A549 (cell line): ENCODE measurements around the gene ACOT7. TPM values are rescaled to one million over a fixed set of nuclear protein-coding genes. Genes with fewer than 3 reads are reported as not detected.

Source experiments
- ATAC-seq, 2 experiments: fragments of 200-7000 bp in 1 of 2; fragments of >200 bp in 1 of 2; cut with Nextera tagmentation in 1 of 2; cut with Tn5 transposase in 1 of 2; 3 replicates each; pipeline versions ENCODE4 v1.8.0 to v1.9.1; 2018 to 2020; ENCODE audit warnings: mild to moderate bottlenecking in 1 of 2, moderate library complexity in 1 of 2
- CTCF ChIA-PET: fragments of 300-600 bp; sonication (Branson Sonifier 250); formaldehyde crosslinking; extraction: SDS; loops from one replicate; lab custom pipeline; 2021; ENCODE audit warnings: antibody characterized with exemption, inconsistent platforms; lab: Yijun Ruan, JAX
- POLR2A ChIA-PET: fragments of 350-600 bp; formaldehyde crosslinking; extraction: SDS; loops from one replicate; lab custom pipeline; 2021; ENCODE audit warnings: antibody characterized with exemption, inconsistent platforms; lab: Yijun Ruan, JAX
- DNase-seq, 2 experiments: peaks; one replicate each; pipeline versions ENCODE4 v3.0.0 to v3.0.0-alpha.2; 2011 to 2016; ENCODE audit warnings: low read depth in 1 of 2, low spot score in 1 of 2
- FAIRE-seq: peaks from 2 replicates; lab custom pipeline; 2011; peaks lifted over from hg19 to GRCh38; lab: Jason Lieb, UNC
- H3K27ac ChIP-seq, 2 experiments: fragments of >200 bp; sonication (Bioruptor Twin); formaldehyde crosslinking; 3 replicates each; pipeline ENCODE4 v1.5.1; 2016 to 2017
- H3K4me1 ChIP-seq: fragments of >200 bp; sonication (Bioruptor Twin); formaldehyde crosslinking; 3 replicates; pipeline ENCODE4 v1.6.1; 2016
- H3K4me2 ChIP-seq: fragments of >200 bp; sonication (Bioruptor Twin); formaldehyde crosslinking; 3 replicates; pipeline ENCODE4 v1.6.1; 2016
- H3K4me3 ChIP-seq: fragments of >200 bp; sonication (Bioruptor Twin); formaldehyde crosslinking; 3 replicates; pipeline ENCODE4 v1.5.1; 2016
- H3K9me3 ChIP-seq: fragments of >200 bp; sonication (Bioruptor Twin); formaldehyde crosslinking; 3 replicates; pipeline ENCODE4 v1.6.1; 2016
- BHLHE40 ChIP-seq: IDR thresholded peaks from 2 replicates; pipeline ENCODE4 v1.6.1; 2012; ENCODE audit warnings: low read depth, low read length, inconsistent platforms
- CBX2 ChIP-seq: fragments of 200-600 bp; sonication (generic); IDR thresholded peaks from 2 replicates; pipeline ENCODE4 v1.6.1; 2016; ENCODE audit warnings: low read depth, mild to moderate bottlenecking, borderline replicate concordance
- CHD2 ChIP-seq: fragments of 150-350 bp; IDR thresholded peaks from 2 replicates; pipeline ENCODE4 v1.6.1; 2014; ENCODE audit warnings: low read length; ENCODE audit not compliant: partially characterized antibody
- E2F6 ChIP-seq: IDR thresholded peaks from 2 replicates; pipeline ENCODE4 v1.6.1; 2012; ENCODE audit warnings: low read depth, borderline replicate concordance
- EHMT2 ChIP-seq: fragments of 200-600 bp; sonication (generic); IDR thresholded peaks from 2 replicates; pipeline ENCODE4 v1.6.1; 2016; ENCODE audit warnings: antibody characterized with exemption, low read depth, mild to moderate bottlenecking, moderate library complexity
- FOSB ChIP-seq: fragments of 250-450 bp; sonication (Bioruptor Pico); IDR thresholded peaks from 2 replicates; pipeline ENCODE4 v1.5.0; 2020; ENCODE audit warnings: mild to moderate bottlenecking, moderate library complexity
- FOSL2 ChIP-seq, 2 experiments: fragments of 450-650 bp in 1 of 2; fragments of >200 bp in 1 of 2; sonication (Bioruptor Twin) in 1 of 2; formaldehyde crosslinking; IDR thresholded peaks; 2 replicates each; pipeline versions ENCODE4 v1.5.0 to v1.6.1; 2016 to 2020; ENCODE audit warnings: mild to moderate bottlenecking in 1 of 2, moderate library complexity in 1 of 2
- FOXS1 ChIP-seq: fragments of 250-450 bp; sonication (Bioruptor Pico); IDR thresholded peaks from 2 replicates; pipeline ENCODE4 v1.5.0; 2020; ENCODE audit warnings: mild to moderate bottlenecking, moderate library complexity
- GATA3 ChIP-seq: IDR thresholded peaks from 2 replicates; pipeline ENCODE4 v1.6.1; 2012; ENCODE audit warnings: borderline replicate concordance
- HDAC2 ChIP-seq: fragments of 200-600 bp; sonication (generic); IDR thresholded peaks from 2 replicates; pipeline ENCODE4 v1.6.1; 2016
- HMGXB4 ChIP-seq: fragments of 250-450 bp; sonication (Bioruptor Pico); IDR thresholded peaks from 2 replicates; pipeline ENCODE4 v1.5.0; 2021; ENCODE audit warnings: mild to moderate bottlenecking, moderate library complexity, borderline replicate concordance
- JUNB ChIP-seq: fragments of >200 bp; sonication (Bioruptor Twin); formaldehyde crosslinking; IDR thresholded peaks from 2 replicates; pipeline ENCODE4 v1.6.1; 2016
- KDM1A ChIP-seq: fragments of 200-600 bp; sonication (generic); IDR thresholded peaks from 2 replicates; pipeline ENCODE4 v1.6.1; 2016; ENCODE audit warnings: low read depth, mild to moderate bottlenecking
- KDM5A ChIP-seq: fragments of 200-600 bp; sonication (generic); IDR thresholded peaks from 2 replicates; pipeline ENCODE4 v1.6.1; 2016; ENCODE audit warnings: antibody characterized with exemption, mild to moderate bottlenecking
- MAX ChIP-seq: IDR thresholded peaks from 2 replicates; pipeline ENCODE4 v1.6.1; 2012
- MAZ ChIP-seq: fragments of 150-350 bp; IDR thresholded peaks from 2 replicates; pipeline ENCODE4 v1.6.1; 2014; ENCODE audit warnings: antibody characterized with exemption, low read depth, low read length, borderline replicate concordance
- NR3C1 ChIP-seq: fragments of >200 bp; sonication (Bioruptor Twin); formaldehyde crosslinking; IDR thresholded peaks from 3 replicates; pipeline ENCODE4 v1.6.1; 2017
- PBX3 ChIP-seq: IDR thresholded peaks from 2 replicates; pipeline ENCODE4 v1.6.1; 2012
- POLR2AphosphoS2 ChIP-seq: conservative IDR thresholded peaks from 2 replicates; pipeline ENCODE4 v1.6.1; 2012; ENCODE audit warnings: low read length, improper control_type of control experiment, inconsistent platforms
- RNF2 ChIP-seq: fragments of 200-600 bp; sonication (generic); IDR thresholded peaks from 2 replicates; pipeline ENCODE4 v1.6.1; 2016; ENCODE audit warnings: low read depth, mild to moderate bottlenecking, antibody characterized with exemption, moderate library complexity, borderline replicate concordance
- TFCP2L1 ChIP-seq: fragments of 250-450 bp; sonication (Bioruptor Pico); IDR thresholded peaks from 2 replicates; pipeline ENCODE4 v1.5.0; 2021; ENCODE audit warnings: mild to moderate bottlenecking
- ZC3H11A ChIP-seq: fragments of 450-650 bp; IDR thresholded peaks from 2 replicates; pipeline ENCODE4 v1.6.1; 2014; ENCODE audit warnings: antibody characterized with exemption, mild to moderate bottlenecking
- ZNF302 ChIP-seq: fragments of 250-450 bp; sonication (Bioruptor Pico); IDR thresholded peaks from 2 replicates; pipeline ENCODE4 v1.9.0; 2021; ENCODE audit warnings: inconsistent platforms, mild to moderate bottlenecking, moderate library complexity
- ZSCAN20 ChIP-seq: fragments of 250-450 bp; sonication (Bioruptor Pico); IDR thresholded peaks from 2 replicates; pipeline ENCODE4 v1.8.0; 2022; ENCODE audit warnings: mild to moderate bottlenecking, moderate library complexity
- WGBS: methylation state at CpG from one replicate; pipeline ENCODE4 v1.1.6; 2017; ENCODE audit errors: missing lambda C conversion rate; 5-methylcytosine and 5-hydroxymethylcytosine counted together
- polyA plus RNA-seq, 4 experiments: library from polyadenylated mRNA; depleted of rRNA in 3 of 4; stranded (reverse); fragments of >200 nt; fragmentation: RNase III in 1 of 4; extraction: RNeasy Plus Mini Kit Qiagen cat#74134 plus additional on column Dnase treatment in 1 of 4; gene quantifications; 2 replicates in 3 of 4; 3 replicates in 1 of 4; pipeline ENCODE4 v1.2.3, GENCODE V29; 2011 to 2017
- TF ChIP-seq, protein P1 (sequence below): fragments of 200-600 bp; sonication (generic); IDR thresholded peaks from 2 replicates; pipeline ENCODE4 v1.6.1; 2016; ENCODE audit warnings: antibody characterized with exemption, mild to moderate bottlenecking, moderate library complexity

The ACOT7 gene
- polyA plus RNA-seq, 2 of the 4 experiments (the other 2 are of a cell fraction) = 48.0 to 49.6 TPM

DNA sequence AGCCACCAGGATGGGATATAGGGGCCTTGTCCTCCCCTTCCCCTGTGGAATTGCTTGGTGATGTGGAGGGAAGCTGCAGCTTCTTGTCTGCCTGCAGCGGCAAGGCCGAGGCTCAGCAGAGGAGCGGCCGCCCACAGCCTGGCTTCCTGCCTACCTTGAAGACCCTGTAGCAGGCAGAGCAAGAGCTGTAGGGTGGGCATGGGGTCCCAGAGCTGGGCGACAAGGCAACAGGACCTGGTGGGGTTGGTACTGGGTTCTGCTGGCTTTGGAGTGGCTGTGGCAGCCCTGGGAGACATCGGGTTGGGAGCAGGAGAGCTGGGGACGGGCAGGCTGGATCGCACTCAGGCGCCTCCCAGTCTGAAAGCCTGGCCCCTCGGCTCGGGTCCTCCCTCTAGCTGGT, 126.9 kb downstream of the ACOT7 start:
- TF ChIP-seq POLR2AphosphoS2 (no peak), ZSCAN20 (CRISPR knock-in tag) (no peak), EHMT2 (no peak), KDM1A (no peak), NR3C1 (no peak), TFCP2L1 (CRISPR knock-in tag) (no peak)
- H3K27ac ChIP-seq = no peak overlapping the region
- no peak for FAIRE-seq
- ChIA-PET POLR2A (interaction anchor here (0.6 kb wide), 1 partner anchor 130 kb away, joined by 3 read pairs; no protein-coding TSS in a partner anchor), CTCF (interaction anchor here (0.7 to 3.2 kb wide), 6 partner anchors 20 to 178 kb away, joined by 4 to 20 read pairs (median 4); no protein-coding TSS in a partner anchor)
- no peaks in the 10 kb centered on the region for H3K9me3 ChIP-seq
- H3K4me3 ChIP-seq = no peak overlapping the region
- no peak for ATAC-seq
- no peak for DNase-seq
- peaks cover 6% of the 10 kb centered on the region; the same call in 1 of the 3 replicates for H3K4me1 ChIP-seq
- WGBS = 93% methylated on average over 6 of the region's 11 CpGs
- no peak overlapping the region for H3K4me2 ChIP-seq

DNA sequence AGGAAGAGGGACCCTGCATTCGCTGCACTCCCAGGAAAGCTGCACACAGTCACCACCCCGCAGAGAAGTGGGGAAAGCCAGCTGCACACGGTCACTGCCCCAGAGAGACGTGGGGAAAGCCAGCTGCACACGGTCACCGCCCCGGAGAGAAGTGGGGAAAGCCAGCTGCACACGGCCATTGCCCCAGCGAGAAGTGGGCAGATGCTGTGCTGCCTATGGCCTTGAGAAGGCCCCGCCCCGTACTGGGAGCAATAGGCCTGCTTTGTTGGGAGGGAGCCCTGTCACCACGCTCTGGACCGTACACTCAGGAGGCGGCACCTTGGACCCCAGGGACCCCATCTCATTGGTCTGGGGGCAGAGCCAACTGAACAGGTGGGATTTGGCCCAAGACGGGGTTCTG, 128.4 kb downstream of the ACOT7 start:
- DNase-seq = no peak
- no peaks in the 10 kb centered on the region for H3K9me3 ChIP-seq
- FAIRE-seq = no peak
- H3K27ac ChIP-seq = no peak overlapping the region
- WGBS = 72% methylated on average over 5 of the region's 15 CpGs
- no peak overlapping the region for H3K4me2 ChIP-seq
- CTCF ChIA-PET = interaction anchor here (1.8 to 3.2 kb wide), 3 partner anchors 18 to 179 kb away, joined by 4 to 20 read pairs (median 6); no protein-coding TSS in a partner anchor
- no peak overlapping the region for H3K4me3 ChIP-seq
- POLR2A ChIA-PET = no interaction called here
- ATAC-seq = no peak
- H3K4me1 ChIP-seq = peaks cover 1% of the 10 kb centered on the region; the same call in 1 of the 3 replicates
- no peak for TF ChIP-seq JUNB
- TF ChIP-seq MAX = no peak
- TF ChIP-seq MAZ = no peak
- TF ChIP-seq BHLHE40 = no peak
- no peak for TF ChIP-seq CBX2
- TF ChIP-seq, protein P1, sequence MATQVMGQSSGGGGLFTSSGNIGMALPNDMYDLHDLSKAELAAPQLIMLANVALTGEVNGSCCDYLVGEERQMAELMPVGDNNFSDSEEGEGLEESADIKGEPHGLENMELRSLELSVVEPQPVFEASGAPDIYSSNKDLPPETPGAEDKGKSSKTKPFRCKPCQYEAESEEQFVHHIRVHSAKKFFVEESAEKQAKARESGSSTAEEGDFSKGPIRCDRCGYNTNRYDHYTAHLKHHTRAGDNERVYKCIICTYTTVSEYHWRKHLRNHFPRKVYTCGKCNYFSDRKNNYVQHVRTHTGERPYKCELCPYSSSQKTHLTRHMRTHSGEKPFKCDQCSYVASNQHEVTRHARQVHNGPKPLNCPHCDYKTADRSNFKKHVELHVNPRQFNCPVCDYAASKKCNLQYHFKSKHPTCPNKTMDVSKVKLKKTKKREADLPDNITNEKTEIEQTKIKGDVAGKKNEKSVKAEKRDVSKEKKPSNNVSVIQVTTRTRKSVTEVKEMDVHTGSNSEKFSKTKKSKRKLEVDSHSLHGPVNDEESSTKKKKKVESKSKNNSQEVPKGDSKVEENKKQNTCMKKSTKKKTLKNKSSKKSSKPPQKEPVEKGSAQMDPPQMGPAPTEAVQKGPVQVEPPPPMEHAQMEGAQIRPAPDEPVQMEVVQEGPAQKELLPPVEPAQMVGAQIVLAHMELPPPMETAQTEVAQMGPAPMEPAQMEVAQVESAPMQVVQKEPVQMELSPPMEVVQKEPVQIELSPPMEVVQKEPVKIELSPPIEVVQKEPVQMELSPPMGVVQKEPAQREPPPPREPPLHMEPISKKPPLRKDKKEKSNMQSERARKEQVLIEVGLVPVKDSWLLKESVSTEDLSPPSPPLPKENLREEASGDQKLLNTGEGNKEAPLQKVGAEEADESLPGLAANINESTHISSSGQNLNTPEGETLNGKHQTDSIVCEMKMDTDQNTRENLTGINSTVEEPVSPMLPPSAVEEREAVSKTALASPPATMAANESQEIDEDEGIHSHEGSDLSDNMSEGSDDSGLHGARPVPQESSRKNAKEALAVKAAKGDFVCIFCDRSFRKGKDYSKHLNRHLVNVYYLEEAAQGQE = no peak
- no peak for TF ChIP-seq POLR2AphosphoS2
- no peak for TF ChIP-seq FOSB
- TF ChIP-seq HDAC2 = no peak
- no peak for TF ChIP-seq CHD2
- no peak for TF ChIP-seq FOXS1 (CRISPR knock-in tag)
- no peak for TF ChIP-seq ZC3H11A
- no peak for TF ChIP-seq ZNF302
- no peak for TF ChIP-seq RNF2
- no peak for TF ChIP-seq NR3C1
- no peak for TF ChIP-seq KDM5A

- FAIRE-seq (no peak), ATAC-seq (no peak), DNase-seq (no peak)
- Histone ChIP-seq H3K4me3 (no peak overlapping the region), H3K9me3 (no peaks in the 10 kb centered on the region), H3K4me2 (no peak overlapping the region), H3K4me1 (peaks cover 3% of the 10 kb centered on the region; the same call in 1 of the 3 replicates), H3K27ac (no peak overlapping the region)
- WGBS = 79% methylated on average over 2 of the region's 7 CpGs
- POLR2A ChIA-PET = no interaction called here
- CTCF ChIA-PET = interaction anchor here (2.0 to 8.4 kb wide), 2 partner anchors 13 to 17 kb away, joined by 4 to 64 read pairs; no protein-coding TSS in a partner anchor
- TF ChIP-seq HMGXB4 (CRISPR knock-in tag) = no peak
- no peak for TF ChIP-seq FOSL2 (IDR thresholded peaks at IDR 0.05)
- TF ChIP-seq FOSL2 (CRISPR knock-in tag; IDR thresholded peaks at IDR 0.05) = no peak
- TF ChIP-seq PBX3 = no peak
- TF ChIP-seq GATA3 = no peak
- no peak for TF ChIP-seq E2F6
These were observed 129.9 kb downstream of the ACOT7 start for GRCh38 chr1:6263716-6264115.
